PFSK-1 (cell line): ENCODE results near the gene SH3BP5.

Source experiments
- FOXP2 ChIP-seq: optimal IDR thresholded peaks from 2 replicates; pipeline ENCODE3; 2011; ENCODE audit warnings: borderline replicate concordance, control low read depth, inconsistent platforms; ENCODE audit not compliant: insufficient read depth; ENCODE audit errors: extremely low read length, extremely low read depth
- POLR2AphosphoS5 ChIP-seq: IDR thresholded peaks from 2 replicates; pipeline ENCODE4 v1.6.1; 2012; ENCODE audit warnings: low read depth, mild to moderate bottlenecking, control low read depth, low read length, moderate library complexity
- REST ChIP-seq, 2 experiments: IDR thresholded peaks; 2 replicates each; pipeline versions ENCODE4 v1.6.1 to v1.8.0; 2011 to 2012; ENCODE audit warnings: low read depth in 2 of 2, low read length in 2 of 2, control low read depth in 1 of 2, inconsistent platforms in 1 of 2, mild to moderate bottlenecking in 1 of 2, moderate library complexity in 1 of 2; ENCODE audit not compliant: insufficient read depth in 1 of 2
- SIN3A ChIP-seq: IDR thresholded peaks from 2 replicates; pipeline ENCODE4 v1.6.1; 2012; ENCODE audit warnings: mild to moderate bottlenecking, low read length, moderate library complexity, borderline replicate concordance; ENCODE audit not compliant: insufficient read depth
- TAF1 ChIP-seq: IDR thresholded peaks from 2 replicates; pipeline ENCODE4 v1.6.1; 2012; ENCODE audit warnings: low read length, control low read depth, borderline replicate concordance; ENCODE audit not compliant: insufficient read depth

The SH3BP5 gene

DNA sequence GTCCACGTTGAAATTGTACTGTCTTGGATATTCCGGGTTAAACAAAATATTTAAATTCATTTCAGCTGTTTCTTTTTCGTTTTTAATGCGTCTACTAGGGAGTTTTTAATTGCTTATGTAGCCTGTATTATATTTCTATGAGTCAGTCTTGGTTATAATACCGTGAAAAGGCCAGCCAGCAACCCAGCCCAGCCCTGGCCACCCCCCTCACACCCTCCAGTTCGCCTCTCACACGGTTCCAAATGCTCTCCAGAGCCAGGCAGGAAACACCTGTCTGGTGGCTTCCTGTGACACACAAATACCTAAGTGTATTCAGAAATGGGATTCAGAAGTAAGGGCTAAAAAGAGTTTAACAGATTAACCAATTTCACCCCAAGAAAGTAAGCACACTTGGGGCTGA is 4.4 kb downstream of the SH3BP5 start:
- TF ChIP-seq FOXP2 (no peak), REST (IDR thresholded peaks at IDR 0.05; ENCODE audit: insufficient read depth in 1 of 2, low read depth in 2 of 2, low read length in 2 of 2) (no peak), POLR2AphosphoS5 (no peak), TAF1 (no peak), SIN3A (no peak)

DNA sequence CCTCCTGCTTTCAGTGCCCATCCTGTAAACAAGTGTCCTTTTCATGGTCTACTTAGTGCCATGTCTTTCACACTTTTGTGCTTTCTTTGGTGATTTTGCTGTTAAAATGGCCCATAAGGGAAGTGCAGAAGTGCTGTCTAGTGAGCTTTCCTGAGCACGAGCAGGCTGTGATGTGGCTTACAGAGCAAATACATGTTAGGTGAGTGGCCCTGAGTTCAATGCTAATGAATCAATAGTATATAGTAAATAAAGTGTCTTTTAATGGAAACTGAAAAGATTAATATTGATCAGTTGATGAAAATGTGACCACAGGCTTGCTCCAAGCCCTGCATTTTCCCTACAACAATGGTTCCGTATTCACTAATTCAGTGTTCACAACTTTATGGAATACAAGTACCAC is 5.7 kb downstream of the SH3BP5 start:
- no peak for TF ChIP-seq POLR2AphosphoS5
- TF ChIP-seq TAF1, result no peak
- TF ChIP-seq REST (IDR thresholded peaks at IDR 0.05; ENCODE audit: insufficient read depth in 1 of 2, low read depth in 2 of 2, low read length in 2 of 2), result no peak
- TF ChIP-seq FOXP2, result no peak
- TF ChIP-seq SIN3A, result no peak

DNA sequence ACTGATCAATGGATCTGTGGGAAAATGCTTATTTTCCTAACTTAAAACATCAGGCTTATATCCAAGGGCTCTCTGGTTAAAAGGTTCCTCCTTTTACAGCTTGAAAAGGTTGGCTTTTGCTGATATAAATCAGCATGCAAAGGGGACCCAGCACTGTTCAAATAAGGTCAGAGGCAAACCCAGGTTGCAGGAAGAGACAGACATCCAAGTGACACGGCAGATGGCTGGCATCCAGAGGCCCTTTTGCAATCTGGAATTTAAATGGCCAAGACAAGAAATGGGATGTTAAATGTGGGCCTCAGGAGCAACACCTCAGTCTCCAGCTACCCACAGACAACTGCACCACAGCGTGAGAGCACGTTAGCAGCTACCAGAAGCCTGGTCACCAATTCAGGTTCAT is 6.3 kb downstream of the SH3BP5 start:
- TF ChIP-seq REST (IDR thresholded peaks at IDR 0.05; ENCODE audit: insufficient read depth in 1 of 2, low read depth in 2 of 2, low read length in 2 of 2) (no peak), POLR2AphosphoS5 (no peak), SIN3A (no peak), TAF1 (no peak), FOXP2 (no peak)

DNA sequence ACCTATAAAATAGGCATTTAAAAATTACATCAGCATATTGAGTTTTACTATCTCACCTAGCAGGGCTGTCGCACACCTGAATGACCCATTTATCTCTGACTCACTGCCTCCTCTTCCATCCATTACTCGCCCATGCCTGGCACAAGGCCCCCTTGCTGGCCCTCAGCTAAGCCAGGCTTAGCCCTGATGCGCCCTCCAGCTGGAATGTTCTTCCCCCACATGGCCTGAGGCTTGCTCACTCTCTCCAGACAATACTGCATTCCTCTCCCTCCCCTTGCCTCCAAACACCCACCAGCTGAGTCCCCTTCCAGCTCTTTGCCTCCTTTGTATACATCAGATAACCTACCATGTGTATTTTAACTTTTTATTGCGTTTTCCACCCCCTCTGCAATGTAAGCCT is 7.2 kb downstream of the SH3BP5 start:
- no peak for TF ChIP-seq SIN3A
- no peak for TF ChIP-seq TAF1
- TF ChIP-seq FOXP2, result no peak
- TF ChIP-seq POLR2AphosphoS5, result no peak
- TF ChIP-seq REST (IDR thresholded peaks at IDR 0.05; ENCODE audit: insufficient read depth in 1 of 2, low read depth in 2 of 2, low read length in 2 of 2), result no peak

- no peak for TF ChIP-seq TAF1
- TF ChIP-seq FOXP2, result no peak
- TF ChIP-seq POLR2AphosphoS5, result no peak
- TF ChIP-seq REST (IDR thresholded peaks at IDR 0.05; ENCODE audit: insufficient read depth in 1 of 2, low read depth in 2 of 2, low read length in 2 of 2), result no peak
- TF ChIP-seq SIN3A, result no peak
Measured at GRCh38 chr3:15324379-15324808, 8.0 kb downstream of the SH3BP5 start.
